ENCODE measurements around the gene ITPR2.
A peak's percentile ranks its signal among the peaks of the same experiment; 100 is the strongest.
"Not testable (repeated sequence)": the region's sequence is repeated elsewhere in the genome, so short reads cannot be mapped to it uniquely, and the experiment has no call there.

Gene ITPR2

DNA sequence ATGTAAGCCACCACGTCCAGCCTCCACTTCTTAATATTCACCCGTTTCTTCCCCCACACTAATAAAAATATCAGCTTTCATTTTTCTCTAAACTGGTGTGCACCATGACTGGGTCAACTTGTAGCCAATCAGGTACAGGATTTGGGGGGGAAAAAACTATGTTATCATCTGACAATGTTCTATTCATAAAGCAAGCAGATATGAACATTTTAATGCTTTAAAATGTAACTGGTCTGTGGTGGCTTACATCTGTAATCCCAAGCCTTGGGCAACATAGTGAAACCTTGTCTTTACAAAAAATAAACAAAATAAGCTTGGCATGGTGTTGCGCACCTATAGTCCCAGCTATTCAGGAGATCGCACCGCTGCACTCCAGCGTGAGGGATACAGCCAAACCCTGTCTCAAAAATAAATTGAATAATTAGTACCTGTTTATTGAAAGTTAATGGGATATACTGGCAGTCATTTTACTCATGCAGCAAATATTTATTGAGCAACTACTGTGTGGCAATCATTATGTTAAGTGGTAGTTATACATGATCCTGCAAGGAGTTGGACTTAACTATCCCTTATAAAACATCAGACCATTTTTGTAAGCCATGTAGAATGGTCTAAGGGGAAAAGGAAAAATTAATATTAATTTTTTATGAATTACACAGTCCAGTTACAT, 15.3 kb upstream of the ITPR2 start:
- DNase-seq (ENCODE audit: low read depth in 2 of 2) = no peak

DNA sequence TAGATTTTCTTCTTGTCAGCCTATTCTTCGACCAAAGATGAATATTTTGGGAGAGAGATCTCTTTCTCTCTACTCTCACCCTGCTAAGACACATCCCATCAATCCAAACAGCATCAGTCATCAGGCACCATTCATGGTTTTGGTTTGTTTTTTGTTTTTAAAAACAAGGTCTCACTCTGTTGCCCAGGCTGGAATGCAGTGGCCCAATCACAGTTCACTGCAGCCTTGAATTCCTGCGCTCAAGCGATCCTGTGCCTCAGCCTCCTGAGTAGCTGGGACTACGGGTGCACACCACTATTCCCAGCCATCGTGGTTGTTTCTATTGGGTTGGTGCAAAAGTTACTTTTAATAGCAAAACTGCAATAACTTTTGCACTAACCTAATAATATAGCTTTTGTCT, 14.4 kb upstream of the ITPR2 start:
- no peak for DNase-seq (ENCODE audit: low read depth in 2 of 2)

- DNase-seq (ENCODE audit: low read depth in 2 of 2) = no peak
Measured at GRCh38 chr12:26846416-26846815, 13.4 kb upstream of the ITPR2 start.

GRCh38 chr12:26845984-26846383, 13.0 kb upstream of the ITPR2 start:
- no peak for DNase-seq (ENCODE audit: low read depth in 2 of 2)

GRCh38 chr12:26845057-26845666, 12.2 kb upstream of the ITPR2 start:
- DNase-seq (ENCODE audit: low read depth in 2 of 2) = no peak

DNA sequence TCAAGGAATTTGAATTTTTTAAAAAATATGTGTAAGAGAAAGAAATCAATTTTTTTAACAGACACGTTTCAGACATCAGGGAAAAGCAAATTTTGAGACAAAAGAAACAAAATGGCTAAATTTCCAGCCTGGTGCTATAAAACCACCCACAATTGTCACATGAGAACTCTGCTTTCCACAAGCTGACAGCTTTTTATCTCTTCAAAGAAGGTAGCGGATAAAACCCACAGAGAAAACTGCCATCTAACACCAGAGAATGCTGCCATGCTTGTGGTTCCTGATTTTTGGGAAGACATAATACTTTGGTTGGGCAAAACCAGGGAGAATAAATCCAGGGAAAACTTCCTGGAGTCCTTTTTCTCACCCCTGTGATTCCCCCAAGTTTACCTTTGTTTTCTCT, 10.3 kb upstream of the ITPR2 start:
- DNase-seq (ENCODE audit: low read depth in 2 of 2) = no peak

GRCh38 chr12:26841085-26841484, 8.1 kb upstream of the ITPR2 start:
- no peak for DNase-seq (ENCODE audit: low read depth in 2 of 2)

GRCh38 chr12:26839512-26839911, 6.5 kb upstream of the ITPR2 start:
- DNase-seq (ENCODE audit: low read depth in 2 of 2) = no peak

DNA sequence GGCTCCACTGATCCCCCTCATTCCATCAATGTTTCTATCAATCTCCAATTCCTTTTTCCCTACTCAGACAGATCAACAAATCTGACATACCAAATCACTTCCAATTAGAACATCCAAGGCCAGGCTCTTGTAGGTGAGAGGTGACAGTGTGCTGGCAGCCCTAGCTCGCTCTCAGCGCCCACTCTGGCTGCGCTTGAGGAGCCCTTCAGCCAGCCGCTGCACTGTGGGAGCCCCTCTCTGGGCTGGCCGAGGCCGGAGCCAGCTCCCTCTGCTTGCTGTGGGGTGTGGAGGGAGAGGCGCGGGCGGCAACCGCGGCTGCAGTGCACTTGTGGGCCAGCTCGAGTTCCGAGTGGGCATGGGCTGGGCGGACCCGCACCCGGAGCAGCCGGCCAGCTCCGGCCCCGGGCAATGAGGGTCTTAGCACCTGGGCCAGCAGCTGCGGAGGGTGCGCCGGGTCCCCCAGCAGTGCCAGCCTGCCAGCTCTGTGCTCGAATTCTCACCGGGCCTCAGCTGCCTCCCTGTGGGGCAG, 6.0 kb upstream of the ITPR2 start:
- no peak for DNase-seq (ENCODE audit: low read depth in 2 of 2)

DNA sequence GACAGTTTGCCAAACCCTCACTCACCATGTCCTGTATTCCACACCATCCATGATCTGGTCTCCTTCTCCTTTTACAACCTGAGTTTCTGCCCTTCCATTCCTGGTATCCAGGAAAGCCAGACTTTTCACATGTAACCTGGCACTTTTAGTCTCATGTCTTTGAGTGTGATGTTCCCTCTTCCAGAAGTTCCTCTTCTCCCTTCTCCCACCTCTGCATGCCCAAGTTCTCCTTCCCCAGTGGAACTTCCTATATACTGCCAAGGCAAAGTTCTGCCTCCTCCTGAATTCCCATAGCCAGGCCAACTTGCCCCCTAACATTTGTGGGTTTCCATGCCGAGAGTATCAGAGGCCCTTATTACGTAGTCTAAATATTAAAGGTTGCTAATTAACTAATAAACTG, 3.2 kb upstream of the ITPR2 start:
- DNase-seq (ENCODE audit: low read depth in 2 of 2) = no peak

- not testable (repeated sequence) for DNase-seq (ENCODE audit: low read depth in 2 of 2)
Measured at GRCh38 chr12:26834503-26835060, 1.6 kb upstream of the ITPR2 start.

DNA sequence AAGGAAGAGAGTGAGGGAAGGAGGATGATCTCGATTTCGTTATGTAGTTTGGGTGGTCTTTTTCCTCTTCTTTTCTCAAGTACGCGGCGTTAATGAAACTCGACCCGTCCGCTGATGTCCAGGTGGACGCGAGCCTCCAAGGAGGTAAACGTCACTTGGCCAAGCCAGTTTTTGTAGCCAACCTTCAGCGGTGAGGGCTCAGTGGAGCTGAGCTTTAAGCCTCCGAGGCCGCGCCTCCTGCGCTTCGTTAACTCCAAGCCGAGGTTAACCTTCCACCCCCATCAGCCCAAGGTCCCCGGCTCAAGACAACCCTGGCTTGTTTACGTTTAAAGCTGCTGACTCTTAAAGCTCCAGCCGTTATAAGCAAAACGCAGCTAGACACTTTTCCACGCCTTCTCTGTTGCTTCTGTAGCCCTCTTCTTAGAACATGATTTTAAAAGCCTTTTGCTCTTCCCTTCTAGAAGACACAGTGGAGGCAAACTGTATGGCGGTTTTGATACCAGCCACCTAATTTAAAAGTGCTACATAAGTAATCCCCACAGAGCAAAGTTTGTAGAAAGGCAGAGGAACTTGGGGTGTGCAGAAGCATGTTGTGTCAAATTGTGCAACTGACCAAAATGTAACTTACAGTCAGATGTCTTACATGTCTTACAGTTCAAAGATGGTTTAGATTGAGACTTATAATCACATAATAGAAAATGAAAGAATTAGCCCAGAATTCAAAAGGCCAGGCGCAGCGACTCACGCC, 923 bp upstream of the ITPR2 start:
- no peak for DNase-seq (ENCODE audit: low read depth in 2 of 2)

DNA sequence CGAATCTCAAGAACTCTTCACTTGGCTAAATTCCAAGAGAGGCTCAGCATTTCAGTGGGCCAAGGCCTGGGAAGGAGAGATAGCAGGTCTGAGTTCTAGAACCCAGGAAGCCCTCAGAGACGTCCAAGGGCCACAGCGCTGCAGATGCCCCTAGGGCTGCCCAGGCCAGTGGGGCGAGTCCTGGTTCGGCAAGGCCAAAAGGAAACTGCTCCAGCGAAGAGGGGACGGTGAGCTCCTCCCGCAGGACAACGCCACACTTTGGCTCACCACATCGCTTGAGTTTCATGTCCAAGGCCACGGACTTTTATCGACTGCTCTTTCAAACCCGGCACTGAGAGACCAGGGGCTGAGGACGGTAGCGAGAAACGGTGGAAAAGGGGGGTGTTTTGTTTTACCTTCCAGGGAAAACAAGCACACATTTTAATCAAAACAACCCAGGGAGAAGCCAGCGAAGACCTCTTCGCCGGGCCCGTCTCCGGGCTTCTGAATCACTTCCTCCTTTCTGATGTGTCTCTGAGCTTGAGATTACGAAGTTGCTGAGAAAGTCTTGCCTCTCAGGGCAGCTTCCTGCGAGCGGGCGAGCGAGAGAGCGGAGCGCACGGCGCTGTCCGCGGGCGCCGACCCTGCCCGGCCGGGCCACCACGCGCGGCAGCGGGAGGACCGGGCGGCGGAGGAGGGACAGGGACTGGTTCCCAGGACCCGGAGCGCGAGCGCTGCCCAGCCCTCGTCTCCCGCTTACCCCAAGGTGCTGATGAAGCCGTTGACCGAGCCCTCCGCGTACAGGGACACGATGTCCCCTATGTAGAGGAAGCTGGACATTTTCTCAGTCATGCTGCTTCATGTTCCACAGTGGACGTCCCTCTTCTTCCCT, 808 bp downstream of the ITPR2 start:
- peak; percentile 32 to 49 for DNase-seq (ENCODE audit: low read depth in 2 of 2)

- DNase-seq (ENCODE audit: low read depth in 2 of 2) = no peak
Measured at GRCh38 chr12:26830783-26831551, 2.0 kb downstream of the ITPR2 start.

GRCh38 chr12:26830363-26830762, 2.6 kb downstream of the ITPR2 start:
- no peak for DNase-seq (ENCODE audit: low read depth in 2 of 2)

GRCh38 chr12:26828280-26829073, 4.5 kb downstream of the ITPR2 start:
- DNase-seq (ENCODE audit: low read depth in 2 of 2) = no peak

- DNase-seq (ENCODE audit: low read depth in 2 of 2) = no peak
Measured at GRCh38 chr12:26826437-26826836, 6.6 kb downstream of the ITPR2 start.

DNA sequence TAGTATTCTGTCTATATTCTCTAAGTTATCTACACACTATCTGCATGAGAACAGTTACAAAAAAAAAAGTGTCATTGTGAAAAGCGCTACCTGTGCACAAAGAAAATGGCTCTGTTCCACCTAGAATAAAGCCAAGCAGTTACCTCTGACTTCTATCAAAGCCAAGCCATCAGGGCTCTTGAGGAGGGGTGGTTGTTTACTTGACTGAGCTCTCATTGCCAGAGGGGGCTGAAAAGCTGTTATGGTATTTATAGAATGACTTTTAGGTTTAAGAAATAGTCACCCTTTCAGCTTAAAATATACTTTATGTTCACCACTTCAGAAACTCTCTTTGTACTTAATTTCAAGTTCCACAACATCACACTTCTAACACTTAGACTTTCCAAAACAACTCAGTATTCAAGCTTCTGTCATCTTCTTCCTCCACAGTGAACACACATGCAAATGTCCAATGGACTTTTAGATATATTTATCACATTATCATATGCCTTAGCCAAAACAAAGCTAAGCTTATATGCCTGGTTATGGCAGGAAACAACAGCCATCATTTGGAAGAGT, 7.5 kb downstream of the ITPR2 start:
- no peak for DNase-seq (ENCODE audit: low read depth in 2 of 2)

DNA sequence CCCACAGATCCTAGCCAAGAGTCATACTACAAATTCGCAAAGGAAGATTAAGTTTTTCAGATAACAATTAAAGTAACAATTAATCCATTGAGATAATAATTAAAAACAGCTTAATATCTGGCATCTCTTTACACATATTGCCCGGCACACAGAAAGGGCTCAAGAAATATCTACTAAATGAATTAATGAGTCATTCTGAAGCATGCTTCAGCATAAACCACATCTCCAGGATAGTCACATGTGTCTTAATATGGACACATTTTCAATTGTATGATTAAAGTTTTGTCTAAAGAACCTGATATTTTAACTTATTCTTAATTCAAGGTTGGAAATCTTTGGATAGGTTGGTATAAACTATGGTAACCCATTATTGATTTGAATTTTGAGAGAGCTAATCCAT, 9.6 kb downstream of the ITPR2 start:
- DNase-seq (ENCODE audit: low read depth in 2 of 2) = no peak

GRCh38 chr12:26822026-26822425, 11.0 kb downstream of the ITPR2 start:
- no peak for DNase-seq (ENCODE audit: low read depth in 2 of 2)

Data from stimulated activated CD8-positive, alpha-beta memory T cell treated with anti-CD3 and anti-CD28 coated beads, Interleukin-2, amount 100 ng/mL, for 48 hours (primary cell).